DOHH2 (cell line): ENCODE measurements around the gene CCDC91.

Experiments used
- H3F3A ChIP-seq: fragments of 200-600 bp; sonication (generic), shearing (Covaris generic); 2 replicates; pipeline ENCODE4 v1.6.0; 2016; ENCODE audit warnings: antibody characterized with exemption, mild to moderate bottlenecking; ENCODE audit not compliant: control insufficient read depth, insufficient read depth
- H3K27ac ChIP-seq: fragments of 200-600 bp; sonication (generic); 2 replicates; pipeline ENCODE4 v1.5.1; 2014; ENCODE audit warnings: low read depth, mild to moderate bottlenecking, low read length, moderate library complexity
- H3K27me3 ChIP-seq: fragments of 200-600 bp; sonication (generic); 2 replicates; pipeline ENCODE4 v1.6.1; 2014; ENCODE audit warnings: mild to moderate bottlenecking, low read length, mixed read lengths; ENCODE audit not compliant: control insufficient read depth
- H3K36me3 ChIP-seq: fragments of 200-600 bp; sonication (generic); 2 replicates; pipeline ENCODE4 v1.6.1; 2014; ENCODE audit warnings: mild to moderate bottlenecking, low read length, moderate library complexity, mixed read lengths; ENCODE audit not compliant: control insufficient read depth
- H3K4me1 ChIP-seq: fragments of 200-600 bp; sonication (generic); 2 replicates; pipeline ENCODE4 v1.6.1; 2014; ENCODE audit warnings: mild to moderate bottlenecking, low read length, mixed read lengths; ENCODE audit not compliant: control insufficient read depth
- H3K4me2 ChIP-seq: fragments of 200-600 bp; sonication (generic); 2 replicates; pipeline ENCODE4 v1.6.0; 2014; ENCODE audit warnings: mild to moderate bottlenecking, low read length, moderate library complexity
- H3K4me3 ChIP-seq: fragments of 200-600 bp; sonication (generic); 2 replicates; pipeline ENCODE4 v1.5.1; 2014; ENCODE audit warnings: mild to moderate bottlenecking, low read length, mixed read lengths
- H3K79me2 ChIP-seq: fragments of 200-600 bp; sonication (generic); 2 replicates; pipeline ENCODE4 v1.6.1; 2014; ENCODE audit warnings: mild to moderate bottlenecking, low read length, mixed read lengths; ENCODE audit not compliant: control insufficient read depth
- H3K9me2 ChIP-seq: fragments of 200-600 bp; sonication (generic); replicated peaks from 2 replicates; pipeline ENCODE4 v1.6.1; 2014; ENCODE audit warnings: mild to moderate bottlenecking, low read length, mixed read lengths; ENCODE audit not compliant: control insufficient read depth
- H3K9me3 ChIP-seq: fragments of 200-600 bp; sonication (generic); 2 replicates; pipeline ENCODE4 v1.6.1; 2014; ENCODE audit warnings: antibody characterized with exemption, low read length, mixed read lengths; ENCODE audit not compliant: control insufficient read depth, insufficient read depth
- H4K20me1 ChIP-seq: fragments of 200-600 bp; sonication (generic); 2 replicates; pipeline ENCODE4 v1.6.0; 2014; ENCODE audit warnings: low read depth, mild to moderate bottlenecking, antibody characterized with exemption, low read length, moderate library complexity; ENCODE audit not compliant: control insufficient read depth, insufficient read depth
- CTCF ChIP-seq: fragments of 200-600 bp; sonication (generic); IDR thresholded peaks from one replicate; pipeline ENCODE4 v1.5.1; 2014; ENCODE audit warnings: antibody characterized with exemption, mild to moderate bottlenecking, low read depth, low read length; ENCODE audit not compliant: poor library complexity, severe bottlenecking
- EZH2phosphoT487 ChIP-seq: fragments of 200-600 bp; sonication (generic); IDR thresholded peaks from 2 replicates; pipeline ENCODE4 v1.6.1; 2017; ENCODE audit warnings: borderline replicate concordance, mild to moderate bottlenecking, antibody characterized with exemption, low read length, moderate library complexity, mixed read lengths

The CCDC91 gene

GRCh38 chr12:28303192-28303591 lies 112.9 kb downstream of the CCDC91 start:
- Histone ChIP-seq H3K4me3 (no peak overlapping the region), H3K79me2 (no peaks in the 10 kb centered on the region), H3K9me2 (peaks cover 5% of the 10 kb centered on the region; the same call in 1 of the 2 replicates), H3K36me3 (no peaks in the 10 kb centered on the region; the same call in 1 of the 2 replicates), H3K4me1 (no peaks in the 10 kb centered on the region), H3K9me3 (no peaks in the 10 kb centered on the region), H3K27ac (no peak overlapping the region), H4K20me1 (no peaks in the 10 kb centered on the region), H3F3A (no peaks in the 10 kb centered on the region), H3K27me3 (no peaks in the 10 kb centered on the region), H3K4me2 (no peak overlapping the region)
- TF ChIP-seq CTCF (no peak), EZH2phosphoT487 (no peak)

GRCh38 chr12:28306535-28306934 lies 116.3 kb downstream of the CCDC91 start:
- TF ChIP-seq CTCF (no peak), EZH2phosphoT487 (no peak)
- Histone ChIP-seq H3K4me1 (no peaks in the 10 kb centered on the region), H3K79me2 (no peaks in the 10 kb centered on the region), H4K20me1 (no peaks in the 10 kb centered on the region), H3K27me3 (no peaks in the 10 kb centered on the region), H3K4me3 (no peak overlapping the region), H3K27ac (no peak overlapping the region), H3K9me3 (no peaks in the 10 kb centered on the region), H3F3A (no peaks in the 10 kb centered on the region), H3K9me2 (peaks cover 5% of the 10 kb centered on the region; the same call in 1 of the 2 replicates), H3K36me3 (no peaks in the 10 kb centered on the region; the same call in 1 of the 2 replicates), H3K4me2 (no peak overlapping the region)

- Histone ChIP-seq H3K36me3 (no peaks in the 10 kb centered on the region; the same call in 1 of the 2 replicates), H3K4me2 (no peak overlapping the region), H3K27ac (no peak overlapping the region), H3K9me3 (no peaks in the 10 kb centered on the region), H3K4me1 (no peaks in the 10 kb centered on the region), H3K9me2 (no peaks in the 10 kb centered on the region), H3K4me3 (no peak overlapping the region), H3F3A (no peaks in the 10 kb centered on the region), H3K27me3 (no peaks in the 10 kb centered on the region), H3K79me2 (no peaks in the 10 kb centered on the region), H4K20me1 (no peaks in the 10 kb centered on the region)
- TF ChIP-seq CTCF (no peak), EZH2phosphoT487 (no peak)
These were observed 118.6 kb downstream of the CCDC91 start for GRCh38 chr12:28308891-28309290.
